ENCODE data around the gene FOXK1. TPM values are rescaled to one million over a fixed set of nuclear protein-coding genes. Genes with fewer than 3 reads are reported as not detected.

FOXK1 gene
- polyA plus RNA-seq, 1 experiment: 3.3 TPM

- TF ChIP-seq CTCF (IDR thresholded peaks at IDR 0.05; ENCODE audit: insufficient read depth, low read depth, low read length): no peak
- H3K27me3 ChIP-seq (ENCODE audit: control insufficient read depth, insufficient read depth, low read length): no peaks in the 10 kb centered on the region; the same call in 1 of the 2 replicates
- ChIA-PET POLR2A (no interaction called here), CTCF (interaction anchor here (0.7 kb wide), 1 partner anchor 48 kb away, joined by 3 read pairs; no protein-coding TSS in a partner anchor)
- H3K36me3 ChIP-seq (ENCODE audit: control insufficient read depth, insufficient read depth, low read length): no peaks in the 10 kb centered on the region
- DNase-seq (ENCODE audit: low read depth): no peak
- no peak overlapping the region for H3K4me3 ChIP-seq (ENCODE audit: low read depth, low read length)
Observed at GRCh38 chr7:4808026-4808425, 125.9 kb downstream of the FOXK1 start.

GRCh38 chr7:4808565-4808964, 126.5 kb downstream of the FOXK1 start:
- POLR2A ChIA-PET: no interaction called here
- CTCF ChIA-PET: interaction anchor here (0.7 kb wide), 1 partner anchor 48 kb away, joined by 3 read pairs; no protein-coding TSS in a partner anchor

GRCh38 chr7:4809091-4809591, 127.0 kb downstream of the FOXK1 start:
- H3K27me3 ChIP-seq (ENCODE audit: control insufficient read depth, insufficient read depth, low read length): no peaks in the 10 kb centered on the region; the same call in 1 of the 2 replicates
- H3K36me3 ChIP-seq (ENCODE audit: control insufficient read depth, insufficient read depth, low read length): no peaks in the 10 kb centered on the region
- POLR2A ChIA-PET: no interaction called here
- CTCF ChIA-PET: interaction anchor here (1.2 kb wide), 1 partner anchor 11 kb away, joined by 3 read pairs; no protein-coding TSS in a partner anchor
- TF ChIP-seq CTCF (IDR thresholded peaks at IDR 0.05; ENCODE audit: insufficient read depth, low read depth, low read length): no peak
- DNase-seq (ENCODE audit: low read depth): no peak
- no peak overlapping the region for H3K4me3 ChIP-seq (ENCODE audit: low read depth, low read length)

More at GRCh38 chr7:4808565-4808964, 126.5 kb downstream of the FOXK1 start:
- TF ChIP-seq CTCF (IDR thresholded peaks at IDR 0.05; ENCODE audit: insufficient read depth, low read depth, low read length): no peak
- no peak for DNase-seq (ENCODE audit: low read depth)
- Histone ChIP-seq H3K27me3 (ENCODE audit: control insufficient read depth, insufficient read depth, low read length) (no peaks in the 10 kb centered on the region; the same call in 1 of the 2 replicates), H3K36me3 (ENCODE audit: control insufficient read depth, insufficient read depth, low read length) (no peaks in the 10 kb centered on the region), H3K4me3 (ENCODE audit: low read depth, low read length) (no peak overlapping the region)

- H3K4me3 ChIP-seq (ENCODE audit: low read depth, low read length): no peak overlapping the region
- H3K27me3 ChIP-seq (ENCODE audit: control insufficient read depth, insufficient read depth, low read length): no peaks in the 10 kb centered on the region; the same call in 1 of the 2 replicates
- ChIA-PET POLR2A (no interaction called here), CTCF (interaction anchor here (1.2 kb wide), 1 partner anchor 11 kb away, joined by 3 read pairs; no protein-coding TSS in a partner anchor)
- no peak for DNase-seq (ENCODE audit: low read depth)
- no peak for TF ChIP-seq CTCF (IDR thresholded peaks at IDR 0.05; ENCODE audit: insufficient read depth, low read depth, low read length)
- H3K36me3 ChIP-seq (ENCODE audit: control insufficient read depth, insufficient read depth, low read length): no peaks in the 10 kb centered on the region
Observed at GRCh38 chr7:4809666-4810065, 127.6 kb downstream of the FOXK1 start.

GRCh38 chr7:4814433-4814832, 132.3 kb downstream of the FOXK1 start:
- CTCF ChIA-PET: no interaction called here
- Histone ChIP-seq H3K27me3 (ENCODE audit: control insufficient read depth, insufficient read depth, low read length) (no peaks in the 10 kb centered on the region), H3K4me3 (ENCODE audit: low read depth, low read length) (no peak overlapping the region), H3K36me3 (ENCODE audit: control insufficient read depth, insufficient read depth, low read length) (no peaks in the 10 kb centered on the region)
- DNase-seq (ENCODE audit: low read depth): no peak
- TF ChIP-seq CTCF (IDR thresholded peaks at IDR 0.05; ENCODE audit: insufficient read depth, low read depth, low read length): no peak
- POLR2A ChIA-PET: no interaction called here
